ENCODE results near the gene PRDM2.
"Not testable (repeated sequence)": the region's sequence is repeated elsewhere in the genome, so short reads cannot be mapped to it uniquely, and the experiment has no call there.

Gene PRDM2

DNA sequence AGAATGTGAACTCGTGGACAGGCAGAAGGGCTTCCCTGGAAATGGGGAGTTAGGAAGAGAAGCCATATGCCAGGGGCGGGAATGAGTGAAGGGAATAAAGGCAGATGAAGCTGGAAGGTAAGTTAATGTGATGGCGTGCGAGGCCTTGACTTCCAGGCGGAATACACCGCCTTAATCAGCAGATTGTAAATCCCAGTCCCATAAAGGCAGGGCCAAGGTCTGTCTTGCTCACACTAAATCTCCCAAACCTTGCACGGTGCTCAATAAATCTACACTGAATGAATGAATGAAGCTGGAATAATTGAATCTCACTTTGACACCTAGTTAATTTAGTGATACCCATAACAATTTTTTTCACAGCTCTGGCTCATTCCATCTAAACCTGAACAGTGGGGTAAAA lies 16.8 kb upstream of the PRDM2 start:
- Mint-ChIP-seq H3K27me3 (peaks cover 34% of the 10 kb centered on the region), H3K4me1 (ENCODE audit: low read depth) (no peaks in the 10 kb centered on the region), H3K27ac (no peak overlapping the region), H3K4me3 (no peak overlapping the region), H3K36me3 (ENCODE audit: low read depth) (no peaks in the 10 kb centered on the region), H3K9me3 (no peaks in the 10 kb centered on the region)
- DNase-seq, result no peak

DNA sequence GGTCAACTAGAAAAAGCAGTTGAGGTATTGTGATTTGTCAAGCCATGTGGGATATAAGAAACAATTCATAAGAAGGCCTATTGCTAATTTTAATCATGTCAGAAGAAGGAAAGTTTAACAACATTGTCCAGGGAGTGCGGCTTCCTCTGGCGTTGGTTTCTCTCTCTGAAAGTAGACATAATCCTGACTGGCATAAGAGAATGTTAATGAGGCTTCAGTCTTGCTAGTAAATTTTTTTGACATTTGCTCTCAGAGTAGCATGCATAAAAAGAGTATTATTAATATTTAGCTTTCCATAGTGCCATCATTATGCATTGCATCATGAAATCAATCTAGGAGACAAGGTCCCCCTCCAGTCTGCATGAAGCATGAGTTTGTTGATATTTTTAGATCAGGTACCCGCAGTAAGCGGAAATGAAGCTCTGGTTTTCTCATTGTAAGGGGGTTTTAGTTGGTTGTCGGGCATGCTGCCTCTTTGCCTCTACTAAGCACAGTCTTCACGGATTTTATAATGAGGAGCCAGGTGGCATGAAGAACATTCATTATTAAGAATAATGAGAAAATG lies 12.8 kb upstream of the PRDM2 start:
- Mint-ChIP-seq H3K27ac (no peak overlapping the region), H3K4me1 (ENCODE audit: low read depth) (no peaks in the 10 kb centered on the region), H3K9me3 (no peaks in the 10 kb centered on the region), H3K36me3 (ENCODE audit: low read depth) (no peaks in the 10 kb centered on the region), H3K4me3 (no peak overlapping the region), H3K27me3 (peaks cover 35% of the 10 kb centered on the region)
- DNase-seq, result no peak

DNA sequence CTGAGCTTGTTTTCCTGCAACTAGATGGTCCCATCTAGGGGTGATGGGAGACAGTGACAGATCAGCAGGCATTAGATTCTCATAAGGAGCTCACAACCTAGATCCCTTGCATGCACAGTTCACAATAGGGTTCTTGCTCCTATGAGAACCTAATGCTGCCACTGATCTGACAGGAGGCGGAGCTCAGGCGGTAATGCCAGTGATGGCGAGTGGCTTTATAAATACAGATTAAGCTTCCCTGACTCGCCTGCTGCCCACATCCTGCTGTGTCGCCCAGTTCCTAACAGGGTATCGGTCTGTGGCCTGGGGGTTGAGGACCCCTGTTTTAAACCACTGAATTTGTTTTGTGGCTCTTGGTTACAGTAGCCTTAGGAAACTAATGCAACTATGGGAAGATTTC lies 6.9 kb upstream of the PRDM2 start:
- not testable (repeated sequence) for H3K9me3 Mint-ChIP-seq; H3K4me1 Mint-ChIP-seq (ENCODE audit: low read depth); H3K27ac Mint-ChIP-seq; H3K4me3 Mint-ChIP-seq; DNase-seq; H3K36me3 Mint-ChIP-seq (ENCODE audit: low read depth)
- peaks cover 25% of the 10 kb centered on the region for H3K27me3 Mint-ChIP-seq

DNA sequence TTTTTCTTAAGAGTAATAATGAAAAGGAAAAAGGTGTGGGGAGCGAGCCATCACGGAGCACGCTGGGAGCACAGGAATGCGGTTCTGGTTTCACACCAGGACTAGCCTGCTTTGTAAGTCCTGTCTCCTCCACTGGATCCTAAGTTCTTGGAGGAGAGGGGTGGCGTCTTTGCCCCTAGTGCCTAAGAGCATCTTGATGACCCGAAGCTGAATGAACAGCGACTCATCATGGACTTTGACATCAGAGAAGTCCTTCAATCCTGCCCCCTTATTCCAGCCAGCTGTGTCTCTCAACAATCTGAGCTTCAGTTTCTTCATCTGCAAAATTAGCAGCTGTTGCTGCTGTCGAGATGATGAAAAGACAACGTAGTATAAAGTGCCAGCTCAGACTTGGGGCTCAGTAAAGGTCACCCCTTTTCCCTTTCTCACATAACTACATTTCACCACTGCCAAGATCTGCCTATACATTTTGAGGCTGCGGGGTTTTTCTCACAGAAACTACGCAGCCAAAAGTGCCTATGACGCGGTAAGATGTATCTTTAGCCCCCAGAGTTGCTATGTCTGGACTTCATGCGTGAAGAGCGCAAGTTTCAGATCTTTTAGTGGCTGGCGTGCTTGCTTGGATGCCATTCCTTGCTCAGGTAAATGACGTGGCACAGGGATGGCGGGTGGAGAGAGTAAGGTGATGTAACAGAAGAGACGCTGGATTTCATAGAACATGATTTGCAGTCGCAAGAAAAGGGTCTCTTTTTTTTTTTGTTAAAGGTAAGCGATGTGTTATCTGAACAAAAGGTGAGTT lies 4.9 kb upstream of the PRDM2 start:
- no peak for DNase-seq
- H3K36me3 Mint-ChIP-seq (ENCODE audit: low read depth), result peaks cover 4% of the 10 kb centered on the region
- no peak overlapping the region for H3K27ac Mint-ChIP-seq
- peaks cover 3% of the 10 kb centered on the region for H3K9me3 Mint-ChIP-seq
- peaks cover 11% of the 10 kb centered on the region for H3K4me1 Mint-ChIP-seq (ENCODE audit: low read depth)
- H3K4me3 Mint-ChIP-seq, result no peak overlapping the region
- peaks cover 14% of the 10 kb centered on the region for H3K27me3 Mint-ChIP-seq

DNA sequence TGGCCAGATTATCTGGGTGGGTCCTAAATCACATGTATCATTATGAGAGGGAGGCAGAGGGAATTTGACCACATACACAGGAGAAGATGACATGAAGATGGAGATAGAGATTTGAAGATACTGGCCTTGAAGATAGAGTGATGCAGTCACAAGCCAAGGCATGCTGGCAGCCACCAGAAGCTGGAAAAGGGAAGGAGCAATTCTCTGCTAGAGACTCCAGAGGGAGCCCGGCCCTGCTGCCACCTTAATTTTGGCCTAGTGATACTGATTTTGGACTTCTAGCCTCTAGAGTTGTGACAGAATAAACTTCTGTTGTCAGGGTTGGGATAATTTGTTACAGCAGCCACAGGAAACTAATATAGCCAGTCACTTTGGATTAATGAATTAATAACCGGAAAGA lies 2.2 kb upstream of the PRDM2 start:
- Mint-ChIP-seq H3K27ac (no peak overlapping the region), H3K9me3 (peaks cover 3% of the 10 kb centered on the region), H3K4me3 (no peak overlapping the region), H3K4me1 (ENCODE audit: low read depth) (peaks cover 32% of the 10 kb centered on the region), H3K27me3 (no peaks in the 10 kb centered on the region), H3K36me3 (ENCODE audit: low read depth) (peaks cover 14% of the 10 kb centered on the region)
- no peak for DNase-seq

DNA sequence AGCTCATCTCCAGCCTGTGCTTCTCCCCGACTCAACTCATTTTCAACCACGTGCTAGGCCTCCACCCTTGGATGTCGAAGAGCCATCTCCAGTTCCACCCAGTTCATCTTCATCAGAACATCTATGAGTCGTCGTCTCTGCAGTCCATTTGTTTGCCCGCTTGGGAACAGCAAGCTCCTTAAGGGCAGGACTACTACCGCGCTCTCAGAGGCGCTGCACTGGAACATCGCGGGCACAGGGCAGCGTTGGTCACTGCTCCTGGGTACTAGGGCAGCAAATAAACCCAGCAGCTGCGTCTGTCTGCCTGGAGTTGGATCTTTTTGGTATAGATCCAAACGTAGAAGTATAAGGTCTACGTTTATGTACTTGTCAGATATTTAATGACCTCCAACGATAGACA lies 478 bp upstream of the PRDM2 start:
- Mint-ChIP-seq H3K9me3 (peaks cover 3% of the 10 kb centered on the region), H3K4me1 (ENCODE audit: low read depth) (peaks cover 44% of the 10 kb centered on the region), H3K36me3 (ENCODE audit: low read depth) (peaks cover 18% of the 10 kb centered on the region), H3K27me3 (no peaks in the 10 kb centered on the region), H3K27ac (peak overlapping the region; percentile 94), H3K4me3 (peak overlapping the region; percentile 79)
- peak; percentile 58 for DNase-seq

DNA sequence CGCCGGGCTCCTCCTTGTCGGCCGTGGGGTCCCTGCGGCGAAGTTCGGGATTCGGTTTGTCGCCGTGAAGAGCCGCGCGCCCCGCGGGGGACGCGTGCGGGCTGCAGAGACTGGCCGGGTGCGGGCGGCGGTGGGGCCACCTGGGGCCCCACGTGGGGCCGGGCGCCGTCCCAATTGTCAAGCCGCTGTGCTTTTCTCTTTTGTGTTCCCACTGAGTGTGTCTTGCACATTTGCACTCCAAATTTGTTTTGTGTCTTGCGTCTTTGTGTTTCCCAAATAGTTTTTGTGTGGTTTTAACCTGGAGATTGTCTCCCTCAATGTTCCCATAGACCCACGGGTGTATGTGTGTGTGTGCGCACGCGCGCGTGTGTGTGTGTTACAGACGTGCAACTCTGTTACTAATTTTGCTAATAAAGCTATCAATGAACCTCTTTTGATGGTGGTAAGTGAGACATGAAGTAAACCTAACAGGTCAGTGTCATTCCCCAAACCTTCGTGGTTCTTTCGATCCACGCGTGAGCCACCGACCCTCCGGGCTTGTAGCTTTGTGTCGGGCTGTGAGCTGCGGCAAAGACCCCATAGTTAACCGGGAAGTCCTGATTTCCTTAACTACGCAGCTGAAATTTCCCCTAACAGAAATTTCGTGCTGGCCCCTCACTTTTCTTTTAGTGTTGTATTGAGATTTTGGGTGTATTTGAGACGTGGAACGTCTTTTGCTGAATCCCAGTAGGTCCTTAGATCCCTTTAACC lies 708 bp downstream of the PRDM2 start:
- Mint-ChIP-seq H3K27me3 (no peaks in the 10 kb centered on the region), H3K9me3 (peaks cover 3% of the 10 kb centered on the region), H3K36me3 (ENCODE audit: low read depth) (peaks cover 26% of the 10 kb centered on the region), H3K4me3 (peak overlapping the region; percentile 98), H3K4me1 (ENCODE audit: low read depth) (peaks cover 55% of the 10 kb centered on the region), H3K27ac (peak overlapping the region; percentile 99)
- no peak for DNase-seq

DNA sequence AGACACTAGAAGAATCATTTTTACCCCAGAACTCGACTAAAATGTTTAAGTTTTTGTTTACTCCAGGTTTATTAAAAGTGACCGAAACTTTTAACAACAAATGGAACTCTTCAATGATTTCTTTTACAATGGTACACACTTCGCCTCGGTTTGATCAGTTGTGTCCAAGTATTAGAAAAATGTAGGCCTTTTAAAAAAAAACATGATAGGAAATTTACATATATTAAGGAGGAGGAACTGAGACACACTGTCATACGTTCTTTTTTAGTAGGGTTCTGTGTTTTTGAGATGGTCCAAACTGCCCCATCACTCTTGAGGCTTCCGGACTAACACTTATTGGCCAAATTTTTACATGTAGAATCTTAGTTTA lies 1.3 kb downstream of the PRDM2 start:
- H3K4me3 Mint-ChIP-seq, result peak overlapping the region; percentile 98
- peaks cover 3% of the 10 kb centered on the region for H3K9me3 Mint-ChIP-seq
- peak overlapping the region; percentile 99 for H3K27ac Mint-ChIP-seq
- H3K4me1 Mint-ChIP-seq (ENCODE audit: low read depth), result peaks cover 59% of the 10 kb centered on the region
- H3K27me3 Mint-ChIP-seq, result no peaks in the 10 kb centered on the region
- H3K36me3 Mint-ChIP-seq (ENCODE audit: low read depth), result peaks cover 31% of the 10 kb centered on the region
- no peak for DNase-seq

DNA sequence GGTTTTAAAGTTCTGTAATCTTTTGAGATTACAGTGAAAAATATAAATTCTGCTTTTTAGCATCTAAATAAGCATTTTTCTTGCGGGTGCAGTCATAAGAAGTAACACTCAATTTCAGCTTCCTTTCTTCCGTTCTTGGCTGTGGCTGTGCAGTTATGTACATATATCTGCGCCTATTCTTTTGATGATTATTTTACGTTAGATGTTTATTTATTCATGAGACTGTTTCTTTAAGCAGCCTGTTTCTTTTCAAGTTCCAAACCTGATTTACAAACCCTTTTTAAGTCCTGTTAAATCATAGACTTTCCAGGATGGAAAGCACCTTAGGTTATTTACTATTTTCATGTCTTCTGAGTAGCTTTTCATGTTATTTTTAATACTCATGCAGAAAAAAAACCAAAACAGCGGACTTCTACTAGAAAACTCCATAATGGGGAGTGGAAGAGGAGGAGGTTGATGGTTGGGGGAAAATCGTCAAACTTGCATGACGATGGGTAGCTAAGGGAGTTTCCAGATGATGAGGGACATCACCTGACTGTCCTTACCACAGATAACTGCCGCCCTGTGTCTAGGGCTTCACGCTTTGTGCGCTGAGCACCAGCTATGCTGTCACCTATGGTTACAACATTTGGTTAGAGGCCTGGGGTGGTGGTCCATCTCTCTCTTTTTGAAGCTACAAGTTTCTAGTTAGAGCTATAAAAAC lies 2.6 kb downstream of the PRDM2 start:
- H3K27ac Mint-ChIP-seq, result peak overlapping the region; percentile 89
- H3K9me3 Mint-ChIP-seq, result peaks cover 3% of the 10 kb centered on the region
- no peaks in the 10 kb centered on the region for H3K27me3 Mint-ChIP-seq
- H3K4me3 Mint-ChIP-seq, result peak overlapping the region; percentile 66
- peaks cover 68% of the 10 kb centered on the region for H3K4me1 Mint-ChIP-seq (ENCODE audit: low read depth)
- H3K36me3 Mint-ChIP-seq (ENCODE audit: low read depth), result peaks cover 35% of the 10 kb centered on the region
- peak; percentile 47 for DNase-seq

- peak overlapping the region; percentile 66 for H3K4me3 Mint-ChIP-seq
Measured at GRCh38 chr1:13703128-13703513, 3.1 kb downstream of the PRDM2 start.

GRCh38 chr1:13703558-13704490 lies 3.8 kb downstream of the PRDM2 start:
- Mint-ChIP-seq H3K4me1 (ENCODE audit: low read depth) (peaks cover 79% of the 10 kb centered on the region), H3K27ac (peak overlapping the region; percentile 89), H3K36me3 (ENCODE audit: low read depth) (peaks cover 35% of the 10 kb centered on the region)

More at GRCh38 chr1:13703128-13703513, 3.1 kb downstream of the PRDM2 start:
- peaks cover 35% of the 10 kb centered on the region for H3K36me3 Mint-ChIP-seq (ENCODE audit: low read depth)
- H3K27me3 Mint-ChIP-seq, result no peaks in the 10 kb centered on the region
- DNase-seq, result no peak
- H3K9me3 Mint-ChIP-seq, result peaks cover 3% of the 10 kb centered on the region
- H3K4me1 Mint-ChIP-seq (ENCODE audit: low read depth), result peaks cover 72% of the 10 kb centered on the region
- peak overlapping the region; percentile 89 for H3K27ac Mint-ChIP-seq

DNA sequence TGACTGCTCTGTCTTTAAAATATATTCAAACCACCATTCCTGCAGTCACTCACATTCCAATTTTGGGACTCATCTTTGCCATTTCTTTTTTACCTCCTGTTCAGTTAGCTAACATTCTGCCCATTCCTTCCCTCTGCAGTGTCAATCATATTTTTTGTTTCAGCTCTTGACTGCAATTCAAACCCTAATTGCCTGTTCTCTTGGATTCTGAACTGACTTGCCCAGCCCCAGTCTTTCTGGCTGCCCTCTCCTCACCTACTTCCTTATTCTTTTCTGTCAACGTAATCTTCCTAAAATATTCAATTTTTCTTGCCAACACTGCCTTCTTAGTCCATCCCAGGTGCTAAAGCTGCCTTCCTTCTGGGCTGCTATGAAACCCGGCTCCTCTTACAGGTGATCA lies 6.1 kb downstream of the PRDM2 start:
- Mint-ChIP-seq H3K4me1 (ENCODE audit: low read depth) (peaks cover 79% of the 10 kb centered on the region), H3K36me3 (ENCODE audit: low read depth) (peaks cover 25% of the 10 kb centered on the region), H3K27me3 (no peaks in the 10 kb centered on the region), H3K4me3 (no peak overlapping the region), H3K9me3 (no peaks in the 10 kb centered on the region), H3K27ac (no peak overlapping the region)
- no peak for DNase-seq

More at GRCh38 chr1:13703558-13704490, 3.8 kb downstream of the PRDM2 start:
- no peak for DNase-seq
- Mint-ChIP-seq H3K4me3 (no peak overlapping the region), H3K9me3 (peaks cover 3% of the 10 kb centered on the region), H3K27me3 (no peaks in the 10 kb centered on the region)

DNA sequence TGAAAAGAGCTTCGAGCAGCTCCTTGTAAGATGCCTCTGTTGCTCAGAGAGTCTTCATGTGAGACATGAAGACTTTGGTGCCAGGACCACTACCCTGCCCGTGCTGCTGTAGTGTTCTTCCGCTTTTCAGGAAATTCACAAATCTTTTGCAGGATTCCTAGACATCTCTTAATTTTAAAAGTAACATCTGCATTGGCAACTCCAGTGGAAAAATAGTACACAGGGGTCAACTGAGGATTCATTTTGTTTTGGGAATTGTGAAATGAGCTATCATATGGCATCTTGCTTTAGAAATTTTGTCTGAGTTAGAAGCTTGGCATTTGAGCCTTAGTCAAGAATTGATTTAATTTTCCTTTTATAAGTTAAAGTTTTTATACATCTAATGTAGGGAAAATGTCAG lies 7.2 kb downstream of the PRDM2 start:
- DNase-seq, result no peak
- Mint-ChIP-seq H3K36me3 (ENCODE audit: low read depth) (peaks cover 21% of the 10 kb centered on the region), H3K27me3 (no peaks in the 10 kb centered on the region), H3K27ac (no peak overlapping the region), H3K4me3 (no peak overlapping the region), H3K4me1 (ENCODE audit: low read depth) (peaks cover 76% of the 10 kb centered on the region), H3K9me3 (no peaks in the 10 kb centered on the region)
